GM10266 (cell line): ENCODE data around the gene PLXNA2.

Experiments
- DNase-seq: peaks from one replicate; pipeline ENCODE4 v3.0.0; 2012; ENCODE audit errors: extremely low spot score
- TF ChIP-seq, protein P1 (sequence below): IDR thresholded peaks from 2 replicates; pipeline ENCODE4 v1.5.1; 2012; ENCODE audit warnings: mild to moderate bottlenecking, low read depth; ENCODE audit not compliant: control insufficient read depth, insufficient read depth; ENCODE audit errors: missing control alignments

PLXNA2 gene

DNA sequence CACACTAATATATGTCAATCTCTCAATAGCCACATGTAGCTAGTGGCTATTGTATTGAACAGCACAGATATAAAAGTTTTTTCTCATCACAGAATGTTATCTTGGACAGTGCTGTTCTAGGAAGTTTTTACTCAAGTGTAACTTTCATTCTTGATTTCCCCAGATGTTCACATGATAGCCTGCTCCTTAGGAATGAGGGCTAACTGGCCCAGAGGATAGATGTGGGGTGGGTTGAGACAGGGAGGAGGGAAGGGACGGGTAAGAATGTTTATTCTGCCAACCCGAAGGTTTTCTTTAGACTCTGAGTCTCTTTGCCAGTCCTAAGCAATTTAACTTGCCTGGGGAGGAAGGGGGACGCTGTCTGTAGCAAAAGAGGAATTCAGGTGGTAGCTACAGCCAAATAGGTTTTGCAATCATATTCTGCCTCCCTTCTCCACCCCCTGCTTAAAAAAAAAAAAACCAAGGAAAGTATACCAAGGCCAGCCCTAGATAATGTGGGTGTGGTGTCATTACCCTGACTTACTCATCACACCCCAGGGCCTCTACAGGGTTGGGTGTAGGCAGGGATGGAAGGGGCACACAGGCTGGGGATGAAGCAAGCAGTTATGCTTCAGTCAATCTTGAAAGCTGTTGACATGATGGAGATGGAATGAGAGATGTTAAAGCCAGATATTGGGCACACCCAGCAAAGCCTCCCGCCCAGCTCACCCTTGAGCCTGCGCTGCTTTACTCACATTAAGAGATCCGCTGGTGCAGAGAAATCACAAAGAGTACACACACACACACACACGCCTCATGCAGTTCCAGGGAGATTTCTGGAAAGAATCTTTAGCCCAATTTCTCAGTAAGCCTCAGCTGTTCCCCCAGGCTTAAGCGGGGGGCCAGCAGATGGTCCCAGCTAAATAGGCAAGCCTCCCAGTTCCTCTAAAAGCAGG, 59.9 kb downstream of the PLXNA2 start:
- TF ChIP-seq, protein P1, sequence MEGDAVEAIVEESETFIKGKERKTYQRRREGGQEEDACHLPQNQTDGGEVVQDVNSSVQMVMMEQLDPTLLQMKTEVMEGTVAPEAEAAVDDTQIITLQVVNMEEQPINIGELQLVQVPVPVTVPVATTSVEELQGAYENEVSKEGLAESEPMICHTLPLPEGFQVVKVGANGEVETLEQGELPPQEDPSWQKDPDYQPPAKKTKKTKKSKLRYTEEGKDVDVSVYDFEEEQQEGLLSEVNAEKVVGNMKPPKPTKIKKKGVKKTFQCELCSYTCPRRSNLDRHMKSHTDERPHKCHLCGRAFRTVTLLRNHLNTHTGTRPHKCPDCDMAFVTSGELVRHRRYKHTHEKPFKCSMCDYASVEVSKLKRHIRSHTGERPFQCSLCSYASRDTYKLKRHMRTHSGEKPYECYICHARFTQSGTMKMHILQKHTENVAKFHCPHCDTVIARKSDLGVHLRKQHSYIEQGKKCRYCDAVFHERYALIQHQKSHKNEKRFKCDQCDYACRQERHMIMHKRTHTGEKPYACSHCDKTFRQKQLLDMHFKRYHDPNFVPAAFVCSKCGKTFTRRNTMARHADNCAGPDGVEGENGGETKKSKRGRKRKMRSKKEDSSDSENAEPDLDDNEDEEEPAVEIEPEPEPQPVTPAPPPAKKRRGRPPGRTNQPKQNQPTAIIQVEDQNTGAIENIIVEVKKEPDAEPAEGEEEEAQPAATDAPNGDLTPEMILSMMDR: no peak
- no peak for DNase-seq

DNA sequence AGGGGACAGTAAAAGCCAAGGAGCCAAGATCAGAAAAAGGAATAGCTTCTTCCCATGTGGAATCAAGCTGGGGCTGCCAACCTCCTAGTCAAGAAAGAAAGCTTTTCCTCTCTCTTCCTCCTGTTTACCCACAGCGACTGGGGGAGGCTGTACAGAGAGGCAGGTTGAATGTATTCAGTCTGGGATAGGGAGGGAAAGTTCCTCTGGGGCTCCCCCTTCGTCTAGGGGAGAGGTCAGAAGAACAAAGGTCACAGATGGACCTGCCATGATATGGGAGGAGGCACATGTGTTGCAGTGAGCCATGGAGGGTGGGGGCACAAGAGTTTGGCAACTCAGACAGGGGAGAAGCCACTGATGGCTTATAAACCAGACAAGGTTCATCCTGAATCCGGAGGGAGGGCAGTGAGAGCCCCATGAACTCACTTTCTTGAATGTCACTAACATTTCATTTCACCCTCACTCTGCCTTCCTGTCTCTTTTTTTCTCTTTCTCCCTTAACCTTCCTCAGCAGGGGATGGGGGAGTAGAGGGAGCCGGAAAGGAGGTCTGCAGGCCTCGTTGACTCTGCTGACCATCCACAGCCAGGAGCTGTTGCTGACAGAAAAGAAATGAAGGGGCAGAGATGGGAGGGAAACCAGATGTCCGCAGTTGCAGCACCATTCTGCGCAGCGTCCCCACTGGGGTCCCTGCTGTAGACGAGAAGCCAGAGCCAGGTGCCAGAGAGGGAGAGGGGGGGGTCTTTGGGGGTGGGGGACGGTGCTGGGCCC, 61.1 kb downstream of the PLXNA2 start:
- no peak for DNase-seq
- TF ChIP-seq, protein P1: no peak

DNA sequence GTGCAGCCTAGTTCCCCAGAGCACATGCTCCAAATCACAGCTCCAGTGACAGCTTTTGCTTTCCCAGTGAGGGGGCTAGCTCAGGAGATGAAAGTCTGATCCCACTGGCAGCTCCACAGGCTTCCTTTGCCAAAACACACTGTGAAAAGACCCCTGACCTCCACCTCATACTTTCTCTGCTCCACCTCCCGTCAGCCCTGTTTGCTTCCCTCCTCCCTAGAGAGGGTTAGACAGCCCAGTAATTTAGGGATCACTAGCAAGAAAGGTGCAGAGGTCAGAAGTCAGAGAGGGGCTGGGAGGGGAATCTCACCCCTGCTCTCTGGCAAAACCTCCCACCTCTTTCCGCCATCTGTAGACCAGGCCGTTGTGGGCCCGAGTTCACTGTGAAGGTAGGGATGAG, 62.8 kb downstream of the PLXNA2 start:
- TF ChIP-seq, protein P1: no peak
- no peak for DNase-seq

DNA sequence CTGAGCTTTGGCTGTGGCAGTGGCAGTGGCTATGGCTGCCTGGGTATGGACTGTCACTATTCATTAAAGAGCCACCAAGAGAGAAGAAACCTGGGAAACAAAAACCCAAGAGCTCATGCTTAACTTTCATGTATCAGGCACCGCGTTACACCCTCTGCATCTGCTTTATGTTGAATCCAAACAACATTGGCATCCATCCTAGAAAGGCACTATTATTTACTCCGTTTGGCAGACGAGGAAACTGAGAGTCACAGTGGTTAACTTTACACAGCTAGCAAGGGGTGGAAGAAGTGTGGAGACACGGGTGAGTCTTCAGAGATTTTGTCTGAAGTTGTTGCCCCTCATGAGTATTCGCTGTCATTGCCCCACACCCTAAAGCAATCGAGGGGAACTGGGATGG, 63.8 kb downstream of the PLXNA2 start:
- no peak for DNase-seq
- TF ChIP-seq, protein P1: no peak

DNA sequence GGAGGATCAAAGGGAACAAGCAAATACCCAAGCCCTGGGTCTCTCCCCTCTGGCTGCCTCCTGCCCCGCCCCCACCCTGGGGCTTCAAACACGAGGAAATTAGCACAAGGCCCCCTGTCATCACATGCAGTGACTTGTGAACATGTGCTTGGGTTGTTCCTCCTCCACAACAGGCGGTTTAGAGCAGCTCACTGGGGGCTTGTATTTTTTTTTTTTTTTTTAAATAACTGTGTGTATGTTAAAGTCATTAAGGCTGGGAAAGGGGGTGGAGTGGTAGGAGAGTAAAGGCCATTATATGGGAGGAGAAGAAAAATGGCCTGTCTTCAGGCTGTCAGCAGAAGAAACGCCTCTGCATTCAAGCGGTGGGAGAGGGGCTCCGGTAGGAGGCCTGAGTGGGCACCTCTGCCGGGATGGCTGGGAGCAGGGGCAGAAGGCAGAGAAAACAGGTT, 64.2 kb downstream of the PLXNA2 start:
- no peak for DNase-seq
- TF ChIP-seq, protein P1: no peak

DNA sequence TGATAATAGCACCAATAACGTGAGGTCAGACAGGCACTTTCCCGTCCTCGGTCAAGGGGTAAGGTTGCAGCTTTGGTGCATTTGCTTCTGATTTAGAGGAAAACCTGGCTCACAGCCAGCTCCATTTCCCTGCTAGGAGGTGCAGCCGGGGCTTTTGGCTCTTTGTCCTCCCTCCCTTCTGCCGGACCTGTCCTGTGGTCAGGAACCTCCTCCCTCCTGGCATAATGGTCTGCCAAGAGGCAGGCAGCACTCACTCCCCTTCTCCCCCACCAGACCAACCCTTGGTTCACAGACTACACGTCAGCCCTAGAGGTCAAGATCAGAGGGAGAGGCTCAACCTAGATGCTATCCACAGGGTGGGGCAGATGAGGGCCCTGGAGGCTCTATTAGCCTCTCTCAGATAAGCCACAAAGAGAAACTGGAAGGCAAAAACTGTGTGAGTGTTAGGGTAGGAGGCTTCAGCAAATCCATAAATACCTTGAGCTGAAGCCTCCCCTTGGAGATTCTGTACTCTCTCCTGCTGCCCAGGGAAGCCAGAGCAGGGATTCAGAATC, 64.8 kb downstream of the PLXNA2 start:
- no peak for DNase-seq

More for the DNA sequence above, 64.8 kb downstream of the PLXNA2 start:
- TF ChIP-seq, protein P1: no peak
